ENCODE data around the gene CASTOR2.
"Not testable (repeated sequence)": the region's sequence is repeated elsewhere in the genome, so short reads cannot be mapped to it uniquely, and the experiment has no call there.

The CASTOR2 gene

DNA sequence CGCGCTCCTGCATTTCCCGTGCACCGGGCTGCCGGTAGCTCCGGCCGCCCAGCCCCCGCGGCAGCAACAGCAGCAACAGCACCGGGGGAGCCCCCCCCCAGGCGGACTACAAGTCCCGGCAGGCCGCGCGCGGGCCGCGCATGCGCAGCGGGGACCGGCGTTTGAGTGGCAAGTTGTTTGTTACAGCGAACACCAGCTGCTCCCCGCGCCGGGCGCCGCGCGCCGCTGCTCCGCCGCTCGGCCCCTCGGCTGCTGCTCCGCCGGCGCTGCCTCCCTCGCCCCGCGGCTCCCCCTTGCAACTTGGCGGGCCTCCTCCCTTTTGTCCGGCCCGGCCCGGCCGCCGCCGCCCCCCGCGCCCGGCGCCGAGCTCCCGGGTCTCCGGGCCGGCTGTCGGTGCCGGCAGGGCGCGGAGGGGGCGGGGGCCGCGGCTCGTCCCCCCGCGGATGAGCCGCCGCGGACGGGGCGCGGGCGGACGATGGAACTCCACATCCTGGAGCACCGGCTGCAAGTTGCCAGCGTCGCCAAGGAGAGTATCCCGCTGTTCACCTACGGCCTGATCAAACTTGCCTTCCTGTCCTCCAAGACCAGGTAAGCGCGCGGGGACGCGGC lies at the start of gene CASTOR2:
Gene CASTOR2 (plus strand): TSS at position 195 of the 609 bp plus-strand sequence. CDS start 281 bp downstream, at position 476.
- DNase-seq (ENCODE audit: low spot score) = not testable (repeated sequence)

DNA sequence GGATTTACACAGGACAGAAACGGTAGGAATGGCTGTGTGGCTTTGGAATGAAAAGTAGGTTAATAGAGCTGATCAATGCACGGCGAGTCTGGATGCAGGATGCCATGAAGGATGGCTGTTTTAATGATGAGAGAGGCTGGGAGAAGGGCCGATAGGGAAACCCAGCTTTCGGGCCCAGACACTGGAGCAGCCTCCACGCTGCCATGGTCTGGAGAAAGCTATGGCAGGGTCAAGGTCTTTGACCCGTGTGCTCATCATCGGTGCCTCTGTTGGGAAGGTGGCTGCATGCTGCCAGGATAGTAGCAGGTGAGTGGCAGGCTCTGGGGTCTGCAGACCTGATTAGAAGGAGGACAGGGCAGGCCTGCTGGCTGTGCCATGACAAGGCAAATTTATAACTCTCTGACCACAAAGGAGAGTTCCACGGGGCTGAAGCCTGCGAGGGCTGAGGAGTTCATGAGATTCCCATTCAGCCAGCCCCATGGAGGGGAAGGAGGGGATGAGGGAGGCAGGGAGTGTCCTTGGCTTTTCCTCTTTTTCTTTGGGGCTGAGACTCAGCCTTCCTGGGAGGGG lies 42.1 kb upstream of the CASTOR2 start:
- DNase-seq (ENCODE audit: low spot score) = not testable (repeated sequence)

DNA sequence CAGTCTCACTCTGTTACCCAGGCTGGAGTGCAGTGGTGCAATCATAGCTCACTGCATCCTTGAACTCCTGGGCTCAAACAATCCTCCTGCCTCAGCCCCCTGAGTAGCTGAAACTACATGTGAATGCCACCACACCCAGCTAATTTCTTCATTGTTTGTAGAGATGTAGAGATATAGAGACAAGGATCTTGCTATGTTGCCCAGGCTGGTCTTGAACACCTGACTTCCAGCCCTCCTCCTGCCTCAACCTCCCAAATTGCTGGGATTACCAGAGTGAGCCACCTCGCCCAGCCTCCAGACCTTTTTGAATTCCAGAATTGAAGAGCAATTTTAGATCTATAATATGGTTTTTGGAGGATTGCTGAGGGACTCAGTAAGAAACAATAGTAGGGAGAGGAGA lies 40.9 kb upstream of the CASTOR2 start:
- not testable (repeated sequence) for DNase-seq (ENCODE audit: low spot score)

DNA sequence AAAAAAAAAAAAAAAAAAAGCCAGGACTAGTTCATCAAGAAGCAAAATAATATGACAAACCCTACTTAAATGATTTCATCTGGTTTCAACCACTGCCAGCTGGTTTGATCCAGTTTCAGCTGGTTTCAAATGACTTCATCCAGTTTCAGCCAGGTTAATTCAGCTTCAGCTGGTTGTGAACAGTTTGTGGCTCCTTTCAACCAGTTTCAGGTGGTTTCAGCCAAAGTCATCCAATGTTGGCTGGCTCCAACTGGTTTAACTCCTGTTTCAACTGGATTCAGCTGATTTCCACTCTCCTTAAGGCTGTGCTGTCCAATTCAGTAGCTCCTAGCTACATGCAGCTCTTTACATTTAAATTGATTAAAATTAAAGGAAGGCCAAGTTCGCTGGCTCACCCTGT lies 37.5 kb upstream of the CASTOR2 start:
- DNase-seq (ENCODE audit: low spot score) = not testable (repeated sequence)

DNA sequence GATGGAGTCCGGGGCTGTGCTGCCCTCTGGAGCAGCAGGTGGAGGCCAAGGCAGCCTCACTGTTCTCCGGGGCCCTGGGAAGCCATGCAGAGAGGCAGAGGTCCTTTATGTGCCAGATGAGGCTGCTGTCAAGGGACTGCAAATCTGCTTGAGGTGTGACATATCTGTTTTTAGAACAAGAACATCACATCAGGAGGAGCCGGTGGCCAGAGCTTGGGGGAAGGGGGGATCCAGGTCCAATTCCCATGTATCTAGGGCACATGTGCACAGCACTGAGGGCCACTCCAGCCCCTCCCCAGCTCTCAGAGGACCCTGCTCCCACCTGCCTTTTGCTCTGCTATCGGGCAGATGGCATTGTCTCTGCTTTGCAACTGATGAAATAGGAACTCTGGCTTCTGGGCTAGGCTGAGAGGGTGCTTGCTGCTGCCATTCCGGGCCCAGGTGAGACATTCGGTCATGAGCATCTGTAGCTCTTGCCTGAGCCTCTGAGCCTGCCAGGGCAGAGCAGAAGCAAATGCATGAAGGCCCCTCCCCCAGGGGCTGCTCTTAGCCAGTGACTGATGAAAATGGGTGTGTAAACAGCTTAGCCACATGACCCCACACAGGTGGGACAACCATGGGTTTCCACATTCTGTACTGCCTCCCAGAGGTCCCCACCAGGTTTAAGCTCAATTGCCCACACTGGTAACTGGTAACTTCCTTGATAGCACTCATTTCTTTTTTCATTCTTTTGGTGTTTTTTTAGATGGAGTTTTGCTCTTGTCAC lies 32.8 kb upstream of the CASTOR2 start:
- not testable (repeated sequence) for DNase-seq (ENCODE audit: low spot score)

DNA sequence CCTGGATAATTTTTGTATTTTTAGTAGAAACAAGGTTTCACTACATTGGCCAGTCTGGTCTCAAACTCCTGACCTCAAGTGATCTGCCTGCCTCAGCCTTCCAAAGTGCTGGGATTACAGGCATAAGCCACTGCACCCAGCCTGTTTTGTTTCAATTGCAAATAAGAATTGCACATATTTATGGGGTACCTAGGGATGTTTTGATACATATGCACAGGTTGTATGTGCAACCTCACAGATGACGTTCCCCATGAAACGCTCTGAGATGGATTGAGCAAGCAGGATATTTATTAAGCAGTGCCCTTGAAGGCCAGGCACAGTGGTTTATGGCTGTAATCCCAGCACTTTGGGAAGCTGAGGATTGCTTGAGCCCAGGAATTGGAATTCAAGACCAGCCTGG lies 25.1 kb upstream of the CASTOR2 start:
- DNase-seq (ENCODE audit: low spot score) = not testable (repeated sequence)

DNA sequence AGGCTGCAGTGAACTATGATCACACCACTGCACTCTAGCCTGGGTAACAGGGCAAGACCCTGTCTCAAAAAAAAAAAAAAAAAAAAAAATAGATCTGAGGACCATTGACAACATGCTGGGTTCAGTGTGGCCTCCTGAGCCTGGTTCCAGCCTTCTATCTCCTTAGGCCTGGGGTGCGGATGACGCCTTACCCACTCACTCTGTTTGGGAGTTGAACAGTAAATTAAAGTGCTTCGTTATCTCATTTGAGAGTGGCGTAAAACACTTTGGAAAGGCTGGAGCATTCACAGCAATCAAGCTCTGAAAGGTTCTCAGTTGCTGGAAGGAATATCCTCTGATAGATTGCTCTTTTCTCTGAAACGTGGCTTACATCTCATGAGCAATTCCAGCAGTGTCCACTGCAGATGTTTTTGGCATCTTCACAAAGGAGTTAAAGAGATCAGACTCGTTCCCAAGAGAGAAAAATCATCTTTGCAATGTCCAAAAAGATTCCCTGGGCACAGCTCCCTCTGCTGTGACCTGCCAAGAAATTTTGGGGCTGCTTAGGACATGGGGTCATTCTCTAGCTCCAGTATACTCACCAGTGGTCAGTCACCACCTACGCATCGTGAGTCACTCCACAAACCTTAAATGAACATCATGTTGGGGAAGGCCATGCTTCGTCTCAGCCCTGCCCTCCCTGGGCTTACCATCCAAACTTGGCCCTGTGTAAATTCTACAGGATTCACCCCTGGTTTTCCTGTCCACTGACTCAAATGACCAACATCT lies 23.0 kb upstream of the CASTOR2 start:
- DNase-seq (ENCODE audit: low spot score) = not testable (repeated sequence)

DNA sequence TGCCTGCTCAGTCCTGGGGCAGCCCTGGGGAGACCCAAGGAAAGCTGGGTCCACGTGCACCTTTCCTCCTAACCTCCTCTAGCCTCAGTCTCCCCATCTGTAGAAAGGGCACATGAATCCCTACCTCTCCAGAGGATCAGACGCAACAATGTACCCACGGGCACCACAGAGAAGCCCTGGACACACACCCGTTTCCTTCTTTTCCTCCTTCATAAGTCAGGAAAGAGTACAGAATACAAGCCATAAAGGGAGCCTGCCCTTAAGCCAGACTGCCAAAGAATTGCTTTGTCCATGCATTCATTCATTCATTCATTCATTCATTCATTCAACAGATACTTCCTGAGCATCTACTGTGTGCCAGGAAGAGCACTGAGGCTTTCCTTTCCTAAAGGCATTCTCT lies 20.6 kb upstream of the CASTOR2 start:
- not testable (repeated sequence) for DNase-seq (ENCODE audit: low spot score)

DNA sequence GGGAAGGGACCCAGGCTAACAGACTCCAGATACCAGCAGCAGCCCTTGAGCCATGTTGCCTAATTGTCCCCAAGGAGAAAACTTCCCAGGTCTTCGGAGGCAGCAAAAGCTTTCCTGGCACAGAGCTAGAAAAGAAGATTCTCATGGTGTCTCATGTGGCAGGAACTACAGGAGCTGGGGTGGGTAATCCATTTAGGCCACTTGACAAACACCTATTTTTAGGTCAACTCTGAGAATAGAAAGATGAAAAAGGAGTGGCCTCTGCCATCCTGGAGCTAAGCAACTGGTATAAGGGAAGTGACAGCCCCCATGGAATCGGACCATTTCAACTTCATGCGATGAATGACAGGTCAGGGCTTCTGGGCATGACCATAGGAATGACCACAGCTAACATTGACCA lies 16.8 kb upstream of the CASTOR2 start:
- DNase-seq (ENCODE audit: low spot score) = not testable (repeated sequence)

DNA sequence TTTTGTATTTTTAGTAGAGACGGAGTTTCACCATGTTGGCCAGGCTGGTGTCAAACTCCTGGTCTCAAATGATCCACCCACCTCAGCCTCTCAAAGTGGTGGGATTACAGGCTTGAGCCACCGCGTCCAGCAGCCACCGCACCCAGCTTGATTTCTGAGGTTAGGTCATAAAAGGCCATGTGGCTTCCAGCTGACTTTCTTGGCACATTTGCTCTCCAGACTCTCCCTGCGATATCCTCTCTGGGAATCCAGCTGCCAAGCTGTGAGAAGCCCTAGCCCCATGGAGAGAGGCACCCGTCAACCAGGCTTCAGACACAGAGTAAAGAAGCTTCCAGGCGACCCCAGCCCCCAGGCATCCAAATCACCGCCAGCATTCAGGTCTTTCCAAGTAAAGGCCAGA lies 10.7 kb upstream of the CASTOR2 start:
- not testable (repeated sequence) for DNase-seq (ENCODE audit: low spot score)

DNA sequence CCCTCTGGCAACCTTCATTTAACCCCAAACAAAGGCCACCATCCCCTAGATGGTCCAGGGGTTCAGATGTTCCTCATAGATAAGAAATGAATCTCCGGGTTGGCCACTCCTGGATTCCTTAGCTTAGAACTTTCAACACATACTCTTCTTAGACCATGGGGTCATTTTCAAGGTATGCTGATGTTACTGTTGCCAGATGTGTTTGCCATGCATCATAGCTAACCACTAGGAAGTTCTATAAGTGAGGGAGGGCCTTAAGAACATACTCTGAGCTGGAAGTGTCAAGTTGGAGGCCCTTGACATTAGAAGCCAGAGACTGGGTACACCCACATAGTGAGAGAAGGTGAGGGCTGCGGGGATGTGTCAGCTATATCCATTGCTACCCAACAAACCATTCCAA lies 6.2 kb upstream of the CASTOR2 start:
- DNase-seq (ENCODE audit: low spot score) = not testable (repeated sequence)

DNA sequence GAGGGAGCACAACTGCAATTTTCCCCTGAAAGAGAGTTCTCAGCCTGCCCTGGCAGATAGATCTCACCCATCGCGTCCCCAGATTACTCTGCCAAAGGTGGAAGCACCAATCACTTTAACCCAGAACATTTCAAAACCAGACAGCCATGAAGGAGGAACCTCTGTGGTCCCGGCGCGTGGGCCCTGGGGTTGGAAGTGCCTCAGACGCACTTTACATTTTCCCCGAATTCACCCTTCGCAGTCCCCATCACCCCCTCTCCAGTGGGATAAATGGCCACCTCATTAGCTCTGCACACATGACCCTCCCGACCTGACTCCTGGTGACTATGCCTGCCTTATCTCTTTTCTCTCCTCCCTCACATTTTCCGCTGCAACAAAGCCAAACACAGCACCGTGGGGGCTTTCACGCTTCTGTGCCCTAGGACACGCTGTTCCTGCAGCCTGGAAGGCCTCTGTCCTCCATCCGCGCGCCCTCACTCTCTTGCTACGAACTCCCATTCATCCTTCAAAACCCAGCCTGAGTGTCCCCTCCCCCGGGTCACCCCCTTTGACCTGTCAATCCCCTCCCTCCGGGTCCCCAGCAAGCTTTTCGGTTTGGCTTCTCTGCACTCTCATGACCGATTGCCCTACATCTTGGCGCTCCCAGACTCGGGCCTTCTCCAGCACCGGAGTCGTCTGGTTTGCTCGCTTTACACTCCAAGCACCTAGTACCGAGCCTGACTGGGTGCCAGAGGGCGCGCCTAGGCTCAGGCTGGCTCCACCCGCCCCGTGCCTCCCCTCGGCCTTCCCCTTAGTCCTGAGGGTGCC lies 598 bp upstream of the CASTOR2 start:
- DNase-seq (ENCODE audit: low spot score) = not testable (repeated sequence)

DNA sequence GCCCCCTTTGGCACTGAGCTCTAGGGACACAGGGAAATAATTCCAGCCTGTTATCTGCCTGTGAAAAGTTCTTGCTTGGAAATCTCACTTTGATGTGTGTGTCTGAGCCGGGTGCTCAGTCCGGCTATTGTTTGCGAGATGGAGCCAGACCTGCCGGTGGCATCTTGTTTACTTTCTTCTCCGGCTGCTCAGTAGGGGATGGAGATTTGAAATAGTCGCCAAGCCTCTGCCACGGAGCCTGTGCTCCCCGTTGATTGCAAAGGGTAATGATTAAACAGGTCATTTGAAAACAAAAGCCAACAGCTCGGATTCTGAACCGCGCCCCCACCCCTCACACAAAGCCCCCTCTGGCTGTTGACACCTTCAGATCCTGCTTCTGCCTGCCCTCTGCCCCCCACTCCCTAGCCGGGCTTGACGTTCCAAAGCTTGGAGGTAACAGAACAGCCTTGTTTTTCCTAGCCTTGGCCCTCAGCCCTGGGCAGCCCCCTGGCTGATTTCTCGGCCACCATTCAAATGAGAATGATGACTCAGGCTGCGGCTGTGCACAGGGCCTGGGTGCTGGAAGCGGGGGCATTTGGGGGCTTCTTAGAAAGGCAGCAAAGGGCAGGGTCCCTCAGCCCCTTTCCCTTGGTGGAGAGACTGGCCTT lies 1.8 kb downstream of the CASTOR2 start:
- DNase-seq (ENCODE audit: low spot score) = not testable (repeated sequence)

DNA sequence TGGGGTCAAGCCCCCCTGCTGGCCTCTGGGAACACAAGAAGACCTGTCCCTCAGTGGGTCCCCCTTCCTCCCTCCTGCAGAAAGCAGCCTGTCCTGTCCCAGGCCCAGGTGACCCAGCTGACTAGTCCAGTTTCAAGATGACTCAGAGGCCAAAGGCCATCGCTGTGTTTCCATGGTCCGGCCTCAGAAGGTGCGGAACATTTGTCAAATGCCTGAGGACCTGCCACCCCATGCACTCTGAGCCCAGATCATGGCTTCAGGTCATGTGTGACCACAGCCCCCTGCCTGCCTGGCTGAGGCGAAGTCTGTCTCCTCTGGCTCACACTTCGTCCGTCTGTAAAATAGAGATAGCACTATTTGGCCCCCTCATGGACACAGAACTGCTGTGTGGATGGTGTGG lies 2.4 kb downstream of the CASTOR2 start:
- DNase-seq (ENCODE audit: low spot score) = not testable (repeated sequence)

DNA sequence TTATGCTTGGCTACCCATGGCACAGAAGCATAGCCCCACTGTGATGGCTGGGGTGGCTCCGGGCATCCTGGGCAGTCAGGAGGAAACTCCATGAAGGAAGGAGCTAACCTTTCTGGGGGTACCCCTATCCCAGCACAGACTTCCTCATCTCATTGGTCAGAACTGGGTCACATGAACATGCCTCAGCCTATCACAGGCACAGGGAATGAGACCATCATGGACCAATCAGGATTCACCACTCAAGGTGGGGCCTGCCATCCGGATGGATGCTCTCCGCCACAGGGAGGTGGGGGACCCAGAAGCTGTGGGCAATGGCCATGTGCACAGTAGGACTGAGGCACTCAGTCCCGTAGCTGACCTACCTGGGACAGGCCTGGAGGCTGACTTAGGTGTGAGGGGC lies 6.9 kb downstream of the CASTOR2 start:
- not testable (repeated sequence) for DNase-seq (ENCODE audit: low spot score)

DNA sequence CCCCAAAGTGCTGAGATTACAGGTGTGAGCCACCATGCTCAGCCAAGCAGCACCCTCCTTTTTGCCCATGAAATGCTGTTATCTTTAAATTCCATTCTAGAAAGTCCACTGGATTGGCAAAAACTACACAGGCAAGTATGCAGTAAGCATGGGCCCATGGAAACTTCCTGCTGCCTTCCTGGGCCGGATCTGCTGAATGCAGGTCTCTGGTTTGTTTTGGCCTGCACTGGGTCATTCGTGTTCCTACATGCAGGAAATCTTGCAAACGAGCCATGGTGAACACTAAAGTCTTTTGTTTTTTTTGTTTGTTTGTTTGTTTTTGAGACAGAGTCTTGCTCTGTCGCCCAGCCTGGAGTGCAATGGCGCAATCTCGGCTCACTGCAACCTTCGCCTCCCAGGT lies 7.9 kb downstream of the CASTOR2 start:
- DNase-seq (ENCODE audit: low spot score) = not testable (repeated sequence)

DNA sequence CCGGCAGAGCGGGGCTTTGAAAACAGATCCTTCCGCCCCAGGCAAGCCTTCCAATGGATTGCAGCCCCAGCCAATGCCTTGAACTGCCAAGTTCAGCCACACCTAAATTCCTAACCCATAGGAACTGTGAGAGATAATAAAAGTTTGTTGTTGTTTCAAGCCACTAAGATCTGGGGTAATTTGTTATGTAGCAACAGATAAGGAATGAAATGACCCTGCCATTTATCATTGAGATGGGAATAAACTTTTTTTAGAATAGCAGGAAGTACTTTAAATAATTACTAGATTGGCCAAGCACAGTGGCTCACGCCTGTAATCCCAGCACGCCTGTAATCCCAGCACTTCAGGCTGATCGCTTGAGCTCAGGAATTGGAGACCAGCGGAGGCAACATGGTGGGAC lies 11.5 kb downstream of the CASTOR2 start:
- not testable (repeated sequence) for DNase-seq (ENCODE audit: low spot score)

DNA sequence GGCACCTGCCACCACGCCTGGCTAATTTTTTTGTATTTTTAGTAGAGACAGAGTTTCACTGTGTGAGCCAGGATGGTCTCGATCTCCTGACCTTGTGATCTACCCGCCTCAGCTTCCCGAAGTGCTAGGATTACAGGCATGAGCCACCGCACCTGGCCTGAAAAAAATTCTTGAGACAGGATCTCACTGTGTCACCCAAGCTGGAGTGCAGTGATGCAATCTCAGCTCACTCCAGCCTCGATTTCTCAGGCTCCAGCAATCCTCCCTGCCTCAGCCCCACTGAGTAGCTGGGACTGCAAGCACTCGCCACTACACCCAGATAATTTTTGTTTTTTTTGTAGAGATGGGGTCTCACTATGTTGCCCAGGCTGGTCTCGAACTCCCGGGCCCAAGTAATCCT lies 13.0 kb downstream of the CASTOR2 start:
- DNase-seq (ENCODE audit: low spot score) = not testable (repeated sequence)

DNA sequence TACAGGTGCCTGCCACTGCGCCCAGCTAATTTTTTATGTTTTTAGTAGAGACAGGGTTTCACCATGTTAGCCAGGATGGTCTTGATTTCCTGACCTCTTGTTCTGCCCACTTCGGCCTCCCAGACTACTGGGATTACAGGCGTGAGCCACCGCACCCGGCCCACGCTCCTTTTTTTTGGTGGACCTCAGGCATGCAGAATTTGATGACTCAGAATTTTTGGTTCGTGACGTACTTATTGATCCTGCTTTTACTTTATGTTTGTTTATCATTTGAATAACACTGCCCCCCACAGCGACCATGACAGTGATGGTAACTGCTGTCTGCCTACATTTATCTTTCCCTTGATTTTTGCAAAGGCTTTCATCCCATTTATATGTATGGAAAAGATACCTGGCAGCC lies 23.9 kb downstream of the CASTOR2 start:
- not testable (repeated sequence) for DNase-seq (ENCODE audit: low spot score)

DNA sequence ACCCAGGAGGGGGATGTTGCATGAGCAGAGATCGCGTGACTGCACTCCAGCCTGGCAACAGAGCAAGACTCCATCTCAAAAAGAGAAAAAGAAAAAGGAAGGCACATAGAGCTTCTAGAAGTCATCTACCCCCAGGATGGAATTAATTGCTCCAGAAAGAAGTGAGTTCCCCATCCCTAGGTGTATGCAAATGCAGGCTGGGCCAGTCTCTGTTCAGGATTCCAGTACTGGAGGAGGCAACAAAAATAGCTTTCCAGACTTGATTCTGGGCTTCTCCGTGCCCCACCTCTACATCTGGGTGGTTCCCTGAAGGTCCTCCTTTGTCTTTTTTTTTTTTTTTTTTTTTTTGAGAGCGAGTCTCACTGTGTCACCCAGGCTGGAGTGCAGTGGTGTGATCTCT lies 28.6 kb downstream of the CASTOR2 start:
- no peak for DNase-seq (ENCODE audit: low spot score)
